PC-3 (cell line): ENCODE results near the gene P2RY2.

Experiments
- EZH2 ChIP-seq: fragments of 300-600 bp; sonication (generic); IDR thresholded peaks from one replicate; pipeline ENCODE4 v1.6.1; 2017; ENCODE audit warnings: antibody characterized with exemption, mild to moderate bottlenecking, low read length; ENCODE audit not compliant: unreplicated experiment
- TF ChIP-seq, protein P1 (sequence below): fragments of 300-600 bp; sonication (generic); conservative IDR thresholded peaks from 2 replicates; pipeline ENCODE4 v1.5.1; 2017; ENCODE audit warnings: antibody characterized with exemption, low read depth, mild to moderate bottlenecking, low read length

- TF ChIP-seq, protein P1, sequence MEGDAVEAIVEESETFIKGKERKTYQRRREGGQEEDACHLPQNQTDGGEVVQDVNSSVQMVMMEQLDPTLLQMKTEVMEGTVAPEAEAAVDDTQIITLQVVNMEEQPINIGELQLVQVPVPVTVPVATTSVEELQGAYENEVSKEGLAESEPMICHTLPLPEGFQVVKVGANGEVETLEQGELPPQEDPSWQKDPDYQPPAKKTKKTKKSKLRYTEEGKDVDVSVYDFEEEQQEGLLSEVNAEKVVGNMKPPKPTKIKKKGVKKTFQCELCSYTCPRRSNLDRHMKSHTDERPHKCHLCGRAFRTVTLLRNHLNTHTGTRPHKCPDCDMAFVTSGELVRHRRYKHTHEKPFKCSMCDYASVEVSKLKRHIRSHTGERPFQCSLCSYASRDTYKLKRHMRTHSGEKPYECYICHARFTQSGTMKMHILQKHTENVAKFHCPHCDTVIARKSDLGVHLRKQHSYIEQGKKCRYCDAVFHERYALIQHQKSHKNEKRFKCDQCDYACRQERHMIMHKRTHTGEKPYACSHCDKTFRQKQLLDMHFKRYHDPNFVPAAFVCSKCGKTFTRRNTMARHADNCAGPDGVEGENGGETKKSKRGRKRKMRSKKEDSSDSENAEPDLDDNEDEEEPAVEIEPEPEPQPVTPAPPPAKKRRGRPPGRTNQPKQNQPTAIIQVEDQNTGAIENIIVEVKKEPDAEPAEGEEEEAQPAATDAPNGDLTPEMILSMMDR, result no peak
- TF ChIP-seq EZH2, result no peak
These were observed 16.8 kb upstream of the P2RY2 start for GRCh38 chr11:73201249-73201648.
